Right kidney (tissue), 1 donor: Measurements from ENCODE around the gene CYSTM1.
"Not testable (repeated sequence)": the region's sequence is repeated elsewhere in the genome, so short reads cannot be mapped to it uniquely, and the experiment has no call there.

Experiments used
- DNase-seq: peaks from one replicate; pipeline ENCODE4 v3.0.0-alpha.2; 2016

The CYSTM1 gene

GRCh38 chr5:140147460-140147859 lies 27.5 kb upstream of the CYSTM1 start:
- DNase-seq = no peak

GRCh38 chr5:140148508-140148907 lies 26.5 kb upstream of the CYSTM1 start:
- DNase-seq = no peak

- DNase-seq = no peak
These were observed 24.8 kb upstream of the CYSTM1 start for GRCh38 chr5:140150201-140150600.

GRCh38 chr5:140151144-140152021 lies 23.6 kb upstream of the CYSTM1 start:
- DNase-seq = no peak

GRCh38 chr5:140152022-140152999 lies 22.7 kb upstream of the CYSTM1 start:
- no peak for DNase-seq

- DNase-seq = no peak
These were observed 21.7 kb upstream of the CYSTM1 start for GRCh38 chr5:140153255-140153654.

- DNase-seq = no peak
These were observed 21.1 kb upstream of the CYSTM1 start for GRCh38 chr5:140153905-140154304.

- DNase-seq = not testable (repeated sequence)
These were observed 20.1 kb upstream of the CYSTM1 start for GRCh38 chr5:140154710-140155381.

GRCh38 chr5:140157032-140157781 lies 17.8 kb upstream of the CYSTM1 start:
- DNase-seq = peak; percentile 78

- no peak for DNase-seq
These were observed 15.7 kb upstream of the CYSTM1 start for GRCh38 chr5:140159014-140159927.

- DNase-seq = no peak
These were observed 12.7 kb upstream of the CYSTM1 start for GRCh38 chr5:140162275-140162674.

GRCh38 chr5:140162781-140163180 lies 12.2 kb upstream of the CYSTM1 start:
- no peak for DNase-seq

GRCh38 chr5:140165101-140165922 lies 9.7 kb upstream of the CYSTM1 start:
- no peak for DNase-seq

GRCh38 chr5:140165923-140166270 lies 9.1 kb upstream of the CYSTM1 start:
- no peak for DNase-seq

- no peak for DNase-seq
These were observed 8.1 kb upstream of the CYSTM1 start for GRCh38 chr5:140166911-140167310.

- no peak for DNase-seq
These were observed 6.6 kb upstream of the CYSTM1 start for GRCh38 chr5:140168371-140168770.

- DNase-seq = no peak
These were observed 5.6 kb upstream of the CYSTM1 start for GRCh38 chr5:140169410-140169809.

GRCh38 chr5:140172483-140172882 lies 2.5 kb upstream of the CYSTM1 start:
- DNase-seq = no peak

GRCh38 chr5:140174014-140174413 lies 974 bp upstream of the CYSTM1 start:
- DNase-seq = no peak
